Endothelial cell of umbilical vein (primary cell): ENCODE results near the gene SPIRE1. TPM values are rescaled to one million over a fixed set of nuclear protein-coding genes. Genes with fewer than 3 reads are reported as not detected.

Source experiments
- BruUV-seq: library from RNA; stranded (reverse); fragments of 400-500 nt; replicated peaks from 2 replicates; lab custom pipeline; 2021; lab: Mats Ljungman, UMichigan
- CTCF ChIA-PET: fragments of 300-600, 350-600 bp; sonication (Branson Sonifier 250); formaldehyde crosslinking; loops from one replicate; lab custom pipeline; 2021; ENCODE audit warnings: antibody characterized with exemption, inconsistent platforms; lab: Charles Lee
- POLR2A ChIA-PET: fragments of 300-600, 350-600 bp; sonication (Branson Sonifier 250); formaldehyde crosslinking; loops from one replicate; lab custom pipeline; 2021; ENCODE audit warnings: antibody characterized with exemption, inconsistent platforms; lab: Charles Lee
- DNase-seq: peaks from one replicate; pipeline ENCODE4 v3.0.0-alpha.2; 2011; ENCODE audit warnings: low read depth, low spot score
- FAIRE-seq: peaks from 2 replicates; lab custom pipeline; 2011; peaks lifted over from hg19 to GRCh38; lab: Jason Lieb, UNC
- H2AFZ ChIP-seq: 2 replicates; pipeline ENCODE4 v1.6.0; 2012; ENCODE audit warnings: low read depth, low read length, control low read depth, inconsistent platforms
- H3K27ac ChIP-seq: 2 replicates; pipeline ENCODE4 v1.5.1; 2011; ENCODE audit warnings: low read depth, mild to moderate bottlenecking, control low read depth, low read length, moderate library complexity; ENCODE audit not compliant: insufficient read depth
- H3K27me3 ChIP-seq, 2 experiments: 2 replicates each; pipeline versions ENCODE4 v1.6.0 to v1.6.1; 2011; ENCODE audit warnings: low read length in 2 of 2, mixed read lengths in 1 of 2; ENCODE audit not compliant: control insufficient read depth in 2 of 2, insufficient read depth in 2 of 2
- H3K36me3 ChIP-seq, 2 experiments: 2 replicates in 1 of 2; 3 replicates in 1 of 2; pipeline ENCODE4 v1.5.1; 2011; ENCODE audit warnings: low read length in 2 of 2, mild to moderate bottlenecking in 1 of 2, moderate library complexity in 1 of 2; ENCODE audit not compliant: control insufficient read depth in 2 of 2, insufficient read depth in 2 of 2; ENCODE audit errors: extremely low read depth in 1 of 2
- H3K4me1 ChIP-seq: 3 replicates; pipeline ENCODE4 v1.5.1; 2011; ENCODE audit warnings: mild to moderate bottlenecking, low read length; ENCODE audit not compliant: control insufficient read depth, insufficient read depth; ENCODE audit errors: extremely low read depth
- H3K4me2 ChIP-seq: 2 replicates; pipeline ENCODE4 v1.6.1; 2011; ENCODE audit warnings: low read length, control low read depth, mixed read lengths; ENCODE audit not compliant: insufficient read depth
- H3K4me3 ChIP-seq, 3 experiments: fragments of 200-600 bp in 1 of 3; sonication (generic), shearing (Covaris generic) in 1 of 3; replicated peaks in 1 of 3; 2 replicates each; pipeline ENCODE4 v1.5.1; 2011 to 2016; ENCODE audit warnings: control low read depth in 3 of 3, low read length in 3 of 3, mild to moderate bottlenecking in 2 of 3, inconsistent platforms in 1 of 3, low read depth in 1 of 3, moderate library complexity in 1 of 3; ENCODE audit not compliant: insufficient read depth in 1 of 3
- H3K79me2 ChIP-seq: 2 replicates; pipeline ENCODE4 v1.6.0; 2012; ENCODE audit warnings: low read length, inconsistent platforms; ENCODE audit not compliant: control insufficient read depth, insufficient read depth
- H3K9ac ChIP-seq: replicated peaks from 2 replicates; pipeline ENCODE3; 2011; ENCODE audit warnings: low read length, control low read depth; ENCODE audit not compliant: insufficient read depth; ENCODE audit errors: extremely low read depth
- H3K9me1 ChIP-seq: replicated peaks from 3 replicates; pipeline ENCODE4 v1.6.0; 2011; ENCODE audit warnings: mild to moderate bottlenecking, low read length; ENCODE audit not compliant: control insufficient read depth, insufficient read depth; ENCODE audit errors: extremely low read depth
- H3K9me3 ChIP-seq: replicated peaks from 2 replicates; pipeline ENCODE4 v1.5.1; 2012; ENCODE audit warnings: low read length, inconsistent platforms; ENCODE audit not compliant: control insufficient read depth, insufficient read depth
- H4K20me1 ChIP-seq: replicated peaks from 2 replicates; pipeline ENCODE3; 2011; ENCODE audit warnings: mild to moderate bottlenecking, low read length; ENCODE audit not compliant: control insufficient read depth, insufficient read depth; ENCODE audit errors: extremely low read depth
- CTCF ChIP-seq, 2 donors: IDR thresholded peaks; 1 replicate in 1 of 2; 2 replicates in 1 of 2; pipeline ENCODE4 v1.5.1; 2011; ENCODE audit warnings: low read length in 2 of 2, mild to moderate bottlenecking in 2 of 2, moderate library complexity in 2 of 2, control low read depth in 1 of 2, inconsistent platforms in 1 of 2, low read depth in 1 of 2; ENCODE audit not compliant: insufficient read depth in 1 of 2; ENCODE audit errors: extremely low read depth in 1 of 2
- EZH2 ChIP-seq: IDR thresholded peaks from 2 replicates; pipeline ENCODE4 v1.6.1; 2012; ENCODE audit warnings: borderline replicate concordance, low read depth, mild to moderate bottlenecking, moderate library complexity, low read length, inconsistent platforms; ENCODE audit not compliant: severe bottlenecking
- FOS ChIP-seq: IDR thresholded peaks from 2 replicates; pipeline ENCODE4 v1.6.1; 2011; ENCODE audit warnings: mild to moderate bottlenecking, low read length, moderate library complexity, borderline replicate concordance; ENCODE audit not compliant: insufficient read depth
- JUN ChIP-seq: IDR thresholded peaks from 2 replicates; pipeline ENCODE4 v1.6.1; 2011; ENCODE audit warnings: borderline replicate concordance, low read depth; ENCODE audit not compliant: insufficient read length, insufficient read depth
- MYC ChIP-seq: IDR thresholded peaks from one replicate; pipeline ENCODE4 v1.6.1; 2011; ENCODE audit warnings: mild to moderate bottlenecking, low read depth, low read length
- POLR2A ChIP-seq: IDR thresholded peaks from 2 replicates; pipeline ENCODE4 v1.6.1; 2012; ENCODE audit warnings: low read depth, mild to moderate bottlenecking, control low read depth, low read length
- POLR2AphosphoS5 ChIP-seq: IDR thresholded peaks from 2 replicates; pipeline ENCODE4 v1.6.1; 2012; ENCODE audit warnings: low read depth, mild to moderate bottlenecking, control low read depth, low read length, moderate library complexity; ENCODE audit not compliant: insufficient read depth
- dilution Hi-C: fragments of 300-500 bp; cut with MboI; formaldehyde crosslinking; loops from one replicate; pipeline ENCODE4 v1.15.0; 2019; ENCODE audit warnings: low sequenced_read_pairs; ENCODE audit not compliant: extremely low pct_ligation_motif_present
- intact Hi-C: fragments of 100-400 bp; cut with micrococcal nuclease; formaldehyde crosslinking; loops from one replicate; pipeline ENCODE4 v1.10.0; 2022
- polyA plus RNA-seq, 4 experiments: library from polyadenylated mRNA; depleted of rRNA in 3 of 4; stranded (reverse) in 3 of 4; unstranded in 1 of 4; fragments of >200 nt; gene quantifications; 2 replicates each; pipeline versions ENCODE4 v1.2.1 to v1.2.3, GENCODE V29; 2011 to 2012; ENCODE audit warnings: missing spikeins in 1 of 4
- total RNA-seq: library from RNA; stranded (reverse); gene quantifications from 2 replicates; pipeline ENCODE4 v1.2.3, GENCODE V29; 2021
- TF ChIP-seq, protein P1 (sequence below): IDR thresholded peaks from 2 replicates; pipeline ENCODE4 v1.6.1; 2011; ENCODE audit not compliant: insufficient read depth, insufficient read length

SPIRE1 gene
- total and polyA plus RNA-seq, 2 donors (not counting 3 experiments of a cell fraction or from before 2014, with no cell fraction given): 13.1 to 44.0 TPM

DNA sequence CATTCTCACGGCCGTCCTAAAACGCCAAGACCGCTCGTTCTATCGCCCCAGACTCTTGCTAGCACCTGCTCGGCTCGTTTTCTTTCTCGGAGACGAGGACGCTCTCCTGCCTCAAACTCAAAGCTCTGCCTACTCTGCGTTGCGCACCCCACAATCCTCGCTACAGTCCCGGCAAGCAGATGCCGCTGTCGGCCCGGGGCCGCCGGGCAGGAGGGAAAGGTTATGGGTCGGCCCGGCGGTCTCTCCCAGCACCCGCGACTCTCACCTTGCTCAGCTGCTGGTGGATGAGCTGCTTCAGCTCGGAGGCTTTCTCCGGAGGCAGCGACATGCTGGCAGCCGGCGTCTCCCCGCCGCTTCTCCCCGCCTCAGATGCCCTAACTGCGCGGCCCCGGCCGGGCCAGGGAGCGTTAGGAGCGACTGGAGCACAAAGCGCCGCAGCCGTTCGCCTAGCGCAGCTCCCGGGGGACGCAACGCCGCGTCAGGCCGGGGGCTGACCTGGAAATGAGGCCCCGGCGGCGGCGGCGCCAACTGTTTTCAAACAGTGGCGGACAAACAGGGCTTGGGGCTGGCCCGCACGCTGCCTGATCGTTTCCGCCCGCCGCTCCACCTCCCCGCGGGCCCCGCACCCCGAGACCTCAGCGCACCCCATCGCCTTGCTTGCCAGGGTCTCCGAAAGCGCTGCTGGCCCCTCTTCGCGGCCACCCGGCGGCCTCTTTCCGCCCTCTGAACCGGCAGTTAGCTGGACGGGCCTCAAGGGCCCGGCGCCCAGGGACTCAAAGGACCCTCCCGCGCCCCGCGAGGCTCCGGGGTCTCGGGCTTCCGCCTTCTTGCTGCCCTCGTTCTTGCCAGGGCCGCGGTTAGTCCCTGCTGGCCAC, 44.6 kb upstream of the SPIRE1 start, which contains the start of the genes CEP76 and PSMG2:
Gene CEP76, minus strand, starts transcription at position 503 of the 875 bp plus-strand sequence. Its CDS starts 175 bp downstream, at position 328.
Gene PSMG2, plus strand, starts transcription at position 822 of the 875 bp plus-strand sequence. CDS start 66 bp downstream, outside the sequence.
- peak within 1 kb of the TSS; percentile 98 for H3K9ac ChIP-seq
- dilution Hi-C loops (no loop called here), intact Hi-C loops (loop anchor here (1.0 kb wide), 3 partner anchors 42 to 325 kb away; partner anchors contain the start of gene AFG3L2)
- H3K79me2 ChIP-seq: peaks cover 41% of the 10 kb centered on the region
- DNase-seq (peak; percentile 94), FAIRE-seq (peak; percentile 63)
- peaks cover 19% of the 10 kb centered on the region for H3K4me1 ChIP-seq
- peak within 1 kb of the TSS; percentile 53 to 90 (median 89) for H3K4me3 ChIP-seq
- no peaks in the 10 kb centered on the region for H4K20me1 ChIP-seq
- H3K9me3 ChIP-seq: no peaks in the 10 kb centered on the region
- BruUV-seq: TSS peak; percentile 37
- TF ChIP-seq JUN: no peak
- TF ChIP-seq MYC: no peak
- TF ChIP-seq EZH2: no peak
- TF ChIP-seq, protein P1, sequence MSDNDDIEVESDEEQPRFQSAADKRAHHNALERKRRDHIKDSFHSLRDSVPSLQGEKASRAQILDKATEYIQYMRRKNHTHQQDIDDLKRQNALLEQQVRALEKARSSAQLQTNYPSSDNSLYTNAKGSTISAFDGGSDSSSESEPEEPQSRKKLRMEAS: no peak
- TF ChIP-seq POLR2AphosphoS5: peak; percentile 70
- TF ChIP-seq POLR2A: peak; percentile 77
- TF ChIP-seq CTCF (IDR thresholded peaks at IDR 0.05; ENCODE audit: extremely low read depth in 1 of 2, insufficient read depth in 1 of 2, low read depth in 1 of 2, low read length in 2 of 2): no peak
- no peak for TF ChIP-seq FOS
- H3K27ac ChIP-seq: peak within 1 kb of the TSS; percentile 93
- ChIA-PET CTCF (interaction anchor here (0.7 to 2.1 kb wide), 9 partner anchors 8 to 374 kb away, joined by 3 to 6 read pairs (median 4); no protein-coding TSS in a partner anchor), POLR2A (interaction anchor here (0.6 to 1.0 kb wide), 4 partner anchors 12 to 886 kb away, joined by 3 to 5 read pairs (median 3); partner anchors contain the start of gene PRELID3A)
- no peaks in the 10 kb centered on the region for H3K27me3 ChIP-seq
- H3K9me1 ChIP-seq: no peaks in the 10 kb centered on the region
- peak within 1 kb of the TSS; percentile 92 for H2AFZ ChIP-seq
- H3K36me3 ChIP-seq: peaks cover 1 to 7% of the 10 kb centered on the region in 2 experiments
- H3K4me2 ChIP-seq: peak within 1 kb of the TSS; percentile 90
